GM12872 (cell line): ENCODE data around the gene ZNF219.
A peak's percentile ranks its signal among the peaks of the same experiment; 100 is the strongest.

ENCODE experiments used
- CTCF ChIP-seq: IDR thresholded peaks from 3 replicates; pipeline ENCODE4 v1.5.1; 2011; ENCODE audit warnings: low read depth, mild to moderate bottlenecking, low read length, moderate library complexity; ENCODE audit not compliant: insufficient read depth

ZNF219 gene

GRCh38 chr14:21098076-21098891 lies at the start of gene ZNF219:
ZNF219 (minus strand) TSS chr14:21098655; CDS start chr14:21093591, 5,064 bp downstream.
- 0 out of 3 replicates have a peak, but pooled peaks have one; percentile 12 for TF ChIP-seq CTCF

- no peak for TF ChIP-seq CTCF
These were observed 47.0 kb upstream of the ZNF219 start for GRCh38 chr14:21145437-21145836.

GRCh38 chr14:21142357-21142756 lies 43.9 kb upstream of the ZNF219 start:
- no peak for TF ChIP-seq CTCF

GRCh38 chr14:21136024-21136423 lies 37.6 kb upstream of the ZNF219 start:
- peak; percentile 51; the same call in 2 of the 3 replicates for TF ChIP-seq CTCF

- TF ChIP-seq CTCF: no peak
These were observed 35.4 kb upstream of the ZNF219 start for GRCh38 chr14:21133901-21134300.

- no peak for TF ChIP-seq CTCF
These were observed 25.0 kb upstream of the ZNF219 start for GRCh38 chr14:21123429-21123828.

- no peak for TF ChIP-seq CTCF
These were observed 22.7 kb upstream of the ZNF219 start for GRCh38 chr14:21121122-21121521.
